ENCODE data around the gene INTS15.

- TF ChIP-seq CTCF (IDR thresholded peaks at IDR 0.05) (no peak), POLR2A (IDR thresholded peaks at IDR 0.05) (no peak)
These were observed 66.6 kb downstream of the INTS15 start for GRCh38 chr7:6656413-6656812.
